HepG2 (cell line): Measurements from ENCODE around the gene LDLR. TPM values are rescaled to one million over a fixed set of nuclear protein-coding genes. Genes with fewer than 3 reads are reported as not detected.
A peak's percentile ranks its signal among the peaks of the same experiment; 100 is the strongest.

ENCODE experiments used
- BRF2 ChIP-seq: sonication (generic); formaldehyde crosslinking; IDR thresholded peaks from 2 replicates; pipeline ENCODE4 v1.8.1; 2022; ENCODE audit warnings: mild to moderate bottlenecking, missing genetic modification reagents
- EED ChIP-seq: sonication (generic); formaldehyde crosslinking; IDR thresholded peaks from 2 replicates; pipeline ENCODE4 v1.5.0; 2020; ENCODE audit warnings: mild to moderate bottlenecking, missing genetic modification reagents
- GATAD1 ChIP-seq: IDR thresholded peaks from 2 replicates; pipeline ENCODE4 v1.6.1; 2016; ENCODE audit warnings: missing genetic modification reagents, missing compliant biosample characterization
- GPN1 ChIP-seq: sonication (generic); formaldehyde crosslinking; IDR thresholded peaks from 2 replicates; pipeline ENCODE4 v1.5.1; 2020; ENCODE audit warnings: missing genetic modification reagents, borderline replicate concordance
- NFKB2 ChIP-seq: sonication (generic); formaldehyde crosslinking; IDR thresholded peaks from 2 replicates; pipeline ENCODE4 v1.4.0; 2020; ENCODE audit warnings: missing genetic modification reagents, borderline replicate concordance
- NONO ChIP-seq, 2 experiments: fragments of 450-650 bp in 1 of 2; sonication (generic) in 1 of 2; formaldehyde crosslinking in 1 of 2; IDR thresholded peaks in 1 of 2; conservative IDR thresholded peaks in 1 of 2; 2 replicates each; pipeline versions ENCODE4 v1.6.1 to v1.8.0; 2017 to 2022; ENCODE audit warnings: mild to moderate bottlenecking in 1 of 2, missing genetic modification reagents in 1 of 2, moderate library complexity in 1 of 2
- SP2 ChIP-seq: sonication (generic); formaldehyde crosslinking; IDR thresholded peaks from 2 replicates; pipeline ENCODE4 v1.5.1; 2020; ENCODE audit warnings: mild to moderate bottlenecking, missing genetic modification reagents
- SRSF9 ChIP-seq: fragments of 200-400 bp; formaldehyde crosslinking; IDR thresholded peaks from 2 replicates; pipeline ENCODE4 v1.6.1; 2018; ENCODE audit warnings: borderline replicate concordance, mild to moderate bottlenecking, low read depth, low read length; ENCODE audit not compliant: insufficient read depth, poor library complexity, severe bottlenecking
- THAP8 ChIP-seq: sonication (generic); formaldehyde crosslinking; IDR thresholded peaks from 2 replicates; pipeline ENCODE4 v1.5.1; 2020; ENCODE audit warnings: missing genetic modification reagents, mild to moderate bottlenecking, borderline replicate concordance
- TOE1 ChIP-seq: sonication (generic); formaldehyde crosslinking; IDR thresholded peaks from 2 replicates; pipeline ENCODE4 v1.4.0; 2020; ENCODE audit warnings: mild to moderate bottlenecking, missing genetic modification reagents
- USF2 ChIP-seq, 2 experiments: sonication (generic) in 1 of 2; formaldehyde crosslinking in 1 of 2; IDR thresholded peaks; 2 replicates each; pipeline versions ENCODE4 v1.5.1 to v1.6.1; 2011 to 2020; ENCODE audit warnings: borderline replicate concordance in 1 of 2, low read depth in 1 of 2, low read length in 1 of 2, mild to moderate bottlenecking in 1 of 2, missing genetic modification reagents in 1 of 2, moderate library complexity in 1 of 2
- ZFX ChIP-seq: sonication (generic); formaldehyde crosslinking; IDR thresholded peaks from 2 replicates; pipeline ENCODE4 v1.4.0; 2020; ENCODE audit warnings: mild to moderate bottlenecking, low read depth, missing genetic modification reagents, moderate library complexity
- ZFYVE20 ChIP-seq: sonication (generic); formaldehyde crosslinking; IDR thresholded peaks from 2 replicates; pipeline ENCODE4 v1.8.0; 2023; ENCODE audit warnings: low read depth, mild to moderate bottlenecking, moderate library complexity, missing genetic modification reagents, borderline replicate concordance
- ZNF232 ChIP-seq: sonication (generic); formaldehyde crosslinking; IDR thresholded peaks from 2 replicates; pipeline ENCODE4 v1.4.0; 2020; ENCODE audit warnings: missing genetic modification reagents, borderline replicate concordance
- ZNF343 ChIP-seq: sonication (generic); formaldehyde crosslinking; IDR thresholded peaks from 2 replicates; pipeline ENCODE4 v1.4.0; 2020; ENCODE audit warnings: mild to moderate bottlenecking, missing genetic modification reagents
- ZNF414 ChIP-seq: sonication (generic); formaldehyde crosslinking; IDR thresholded peaks from 2 replicates; pipeline ENCODE4 v1.5.0; 2020; ENCODE audit warnings: missing genetic modification reagents
- ZNF549 ChIP-seq: sonication (generic); formaldehyde crosslinking; IDR thresholded peaks from 2 replicates; pipeline ENCODE4 v1.5.0; 2020; ENCODE audit warnings: missing genetic modification reagents
- ZNF597 ChIP-seq: sonication (generic); formaldehyde crosslinking; IDR thresholded peaks from 2 replicates; pipeline ENCODE4 v1.5.0; 2020; ENCODE audit warnings: missing genetic modification reagents
- ZNF619 ChIP-seq: sonication (generic); formaldehyde crosslinking; IDR thresholded peaks from 2 replicates; pipeline ENCODE4 v1.4.0; 2020; ENCODE audit warnings: mild to moderate bottlenecking, missing genetic modification reagents
- ZNF703 ChIP-seq: sonication (generic); formaldehyde crosslinking; IDR thresholded peaks from 2 replicates; pipeline ENCODE4 v1.5.1; 2020; ENCODE audit warnings: missing genetic modification reagents, mild to moderate bottlenecking, moderate library complexity, borderline replicate concordance
- ZNF704 ChIP-seq: sonication (generic); formaldehyde crosslinking; IDR thresholded peaks from 2 replicates; pipeline ENCODE4 v1.8.1; 2023; ENCODE audit warnings: mild to moderate bottlenecking, inconsistent platforms, moderate library complexity, missing genetic modification reagents, borderline replicate concordance
- polyA plus RNA-seq, 8 experiments: library from polyadenylated mRNA; depleted of rRNA in 3 of 8; stranded (reverse) in 7 of 8; unstranded in 1 of 8; fragments of >200 nt; fragmentation: Illumina TruSeq in 4 of 8; extraction: Trizol in 4 of 8; gene quantifications; 2 replicates each; pipeline versions ENCODE4 v1.2.1 to v1.2.3, GENCODE V29; 2011 to 2016; ENCODE audit warnings: low read depth in 4 of 8, missing spikeins in 1 of 8, mixed read lengths in 1 of 8; ENCODE audit not compliant: insufficient read depth in 1 of 8
- total RNA-seq, 5 experiments: library from RNA; depleted of rRNA; stranded (reverse); fragments of >200 nt; fragmentation: Illumina TruSeq; extraction: Trizol; gene quantifications; 2 replicates each; pipeline ENCODE4 v1.2.3, GENCODE V29; 2016; ENCODE audit warnings: low read depth in 1 of 5

The LDLR gene
- total and polyA plus RNA-seq, 2 of the 13 experiments (the other 11 are each of a cell fraction or from before 2014, with no cell fraction given): 51.6 to 92.5 TPM

GRCh38 chr19:11141937-11142527, 52.8 kb downstream of the LDLR start (continued):
- TF ChIP-seq ZNF232 (CRISPR knock-in tag): no peak
- no peak for TF ChIP-seq ZNF414
- TF ChIP-seq ZNF343 (CRISPR knock-in tag): peak; percentile 42; the same call in 1 of the 2 replicates
- TF ChIP-seq SP2 (CRISPR knock-in tag): no peak
- no peak for TF ChIP-seq ZFX (CRISPR knock-in tag)
- no peak for TF ChIP-seq BRF2 (CRISPR knock-in tag)
- no peak for TF ChIP-seq TOE1 (CRISPR knock-in tag)
- no peak for TF ChIP-seq ZNF549 (CRISPR knock-in tag)
- no peak for TF ChIP-seq THAP8
- no peak for TF ChIP-seq ZNF597
- no peak for TF ChIP-seq NONO (IDR thresholded peaks at IDR 0.05)
- TF ChIP-seq NONO (CRISPR knock-in tag; conservative IDR thresholded peaks at IDR 0.05): 0 out of 2 replicates have a peak, but pooled peaks have one; percentile 39
- TF ChIP-seq NFKB2 (CRISPR knock-in tag): no peak
- no peak for TF ChIP-seq GPN1 (CRISPR knock-in tag)
- no peak for TF ChIP-seq ZFYVE20 (CRISPR knock-in tag)
- TF ChIP-seq ZNF619 (CRISPR knock-in tag): no peak
- TF ChIP-seq GATAD1: no peak
- TF ChIP-seq EED (CRISPR knock-in tag): 0 out of 2 replicates have a peak, but pooled peaks have one; percentile 39
- TF ChIP-seq SRSF9: no peak
- no peak for TF ChIP-seq ZNF704 (CRISPR knock-in tag)
- no peak for TF ChIP-seq USF2 (IDR thresholded peaks at IDR 0.05; ENCODE audit: low read depth, low read length)
- TF ChIP-seq USF2 (CRISPR knock-in tag; IDR thresholded peaks at IDR 0.05; ENCODE audit: borderline replicate concordance): no peak
- no peak for TF ChIP-seq ZNF703 (CRISPR knock-in tag)
